Stimulated activated CD4-positive, alpha-beta T cell treated with anti-CD3 and anti-CD28 coated beads, Interleukin-1b, Interleukin-23, amount 100 ng/mL, for 1 hour (primary cell): ENCODE results near the gene DNLZ.

Source experiments
- DNase-seq, 2 donors: peaks; one replicate each; pipeline ENCODE4 v3.0.0-alpha.2; 2020; ENCODE audit warnings: low read depth in 2 of 2

Gene DNLZ

DNA sequence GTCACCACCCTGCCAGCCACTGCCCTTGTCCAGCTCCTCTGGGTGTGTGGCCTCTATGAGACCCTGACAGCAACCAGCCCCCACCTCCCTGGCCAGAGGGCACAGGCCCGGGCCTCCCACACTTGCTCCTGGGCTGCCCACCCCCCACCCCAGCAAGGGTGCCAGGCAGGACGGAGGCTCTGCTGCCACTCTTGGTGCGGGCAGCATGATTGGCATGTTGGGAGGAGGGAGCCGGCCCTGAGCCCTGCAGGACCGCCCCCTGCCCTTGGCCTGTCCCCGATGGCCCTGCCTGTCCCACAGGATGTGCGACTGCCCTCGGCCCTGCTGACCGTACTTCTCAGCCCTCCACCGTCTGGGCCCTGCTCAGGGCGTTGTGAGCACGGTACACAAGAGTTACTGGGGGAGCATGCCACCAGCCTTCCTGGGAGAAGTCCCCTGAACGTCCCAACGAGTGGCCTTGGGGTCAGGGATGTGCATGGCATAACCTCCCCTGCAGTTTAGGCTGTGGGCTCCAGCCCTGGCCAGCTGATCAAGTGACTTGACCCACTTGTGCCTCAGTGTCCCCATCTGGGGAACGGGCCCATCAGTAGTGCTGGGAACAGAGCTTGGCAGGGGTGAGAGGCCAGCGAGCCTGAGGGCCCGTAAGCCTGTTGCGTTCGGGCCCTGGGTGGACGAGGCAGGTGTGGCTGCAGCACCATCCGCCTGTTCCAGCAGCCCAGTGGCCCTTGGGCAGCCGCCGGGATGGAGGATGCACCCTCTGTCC, 20.2 kb downstream of the DNLZ start:
- no peak for DNase-seq

DNA sequence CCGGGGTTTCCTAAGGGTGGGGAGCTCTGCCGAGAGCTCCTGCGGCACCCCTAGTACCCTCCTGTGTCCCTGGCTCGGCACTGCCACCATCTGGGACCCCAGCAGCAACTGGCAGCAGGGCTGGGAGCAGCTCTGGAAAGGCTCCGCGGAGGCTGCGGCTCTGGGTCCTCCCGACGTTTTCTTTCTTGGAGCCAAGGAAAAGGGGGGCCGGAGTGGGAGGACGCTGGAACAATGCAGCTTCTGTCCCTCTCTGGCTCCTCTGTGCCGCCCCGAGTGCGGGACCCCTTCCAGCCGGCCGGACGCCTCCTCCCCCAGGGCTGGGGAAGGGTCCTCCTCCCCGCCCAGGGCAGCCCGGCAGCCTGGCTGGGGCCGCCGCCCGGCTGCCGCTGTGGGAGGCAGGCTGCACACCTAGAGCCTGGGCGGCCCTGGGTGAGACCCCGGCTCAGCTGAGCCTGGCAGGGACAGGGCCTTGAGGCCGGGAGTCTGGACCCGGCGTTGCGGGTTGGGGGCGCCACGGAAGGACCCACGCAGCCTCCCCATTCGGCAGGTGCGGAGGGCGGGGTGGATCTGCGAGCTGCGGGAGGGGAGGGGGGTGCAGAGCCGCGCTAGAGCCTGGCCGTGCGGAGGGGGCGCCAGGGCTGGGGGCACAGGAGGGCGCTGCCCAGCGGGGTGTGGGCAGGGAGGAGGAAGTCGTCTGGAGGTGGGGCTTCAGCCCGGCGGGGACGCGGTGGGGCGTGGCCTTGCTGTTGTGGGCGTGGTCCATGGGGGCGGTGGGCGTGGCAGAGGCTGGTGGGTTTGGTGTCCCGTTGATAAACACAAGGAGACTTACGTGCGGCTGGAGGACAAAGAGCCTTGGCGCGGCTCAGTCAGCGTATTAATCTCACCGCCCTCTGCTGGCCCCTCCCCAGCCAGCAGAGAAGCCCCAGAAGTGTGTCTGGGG, 21.1 kb downstream of the DNLZ start:
- DNase-seq, result peak; percentile 8 to 44

GRCh38 chr9:136341769-136342168, 21.8 kb downstream of the DNLZ start:
- DNase-seq, result no peak

GRCh38 chr9:136341042-136341655, 22.4 kb downstream of the DNLZ start:
- no peak for DNase-seq

DNA sequence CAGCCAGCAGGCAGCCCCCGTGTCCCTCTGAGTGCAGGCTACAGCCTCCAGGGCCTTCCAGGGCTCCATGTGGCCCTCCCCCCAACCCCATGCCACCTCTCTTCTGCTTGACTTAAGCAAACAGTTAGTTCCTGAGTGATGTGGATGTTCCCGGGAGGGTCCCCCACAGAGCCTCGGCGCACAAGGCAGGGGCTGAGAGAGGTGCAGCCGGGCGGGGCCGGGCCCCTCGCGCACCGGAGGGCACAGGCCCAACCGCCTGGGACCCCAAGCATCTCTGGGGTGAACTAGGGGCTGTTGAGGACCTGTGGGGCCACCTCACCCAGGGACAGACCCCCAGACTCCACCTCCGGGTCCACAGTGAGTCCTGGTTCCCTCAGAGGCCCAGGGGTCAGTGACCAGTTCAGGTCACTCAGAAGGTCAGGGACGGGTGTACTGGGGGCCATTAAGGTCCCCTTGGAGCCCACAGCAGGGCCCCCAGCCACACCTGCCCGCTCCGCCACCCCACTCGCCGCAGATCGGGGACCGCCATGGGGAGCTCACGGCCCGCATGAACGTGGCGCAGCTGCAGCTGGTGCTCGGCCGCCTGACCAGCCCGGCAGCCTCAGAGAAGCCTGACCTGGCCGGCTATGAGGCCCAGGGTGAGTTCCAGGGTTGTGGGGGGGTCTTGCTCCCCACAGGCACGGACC, 23.0 kb downstream of the DNLZ start:
- no peak for DNase-seq

- no peak for DNase-seq
These were observed 23.6 kb downstream of the DNLZ start for GRCh38 chr9:136339958-136340310.

GRCh38 chr9:136339173-136339957, 24.2 kb downstream of the DNLZ start:
- no peak for DNase-seq

DNA sequence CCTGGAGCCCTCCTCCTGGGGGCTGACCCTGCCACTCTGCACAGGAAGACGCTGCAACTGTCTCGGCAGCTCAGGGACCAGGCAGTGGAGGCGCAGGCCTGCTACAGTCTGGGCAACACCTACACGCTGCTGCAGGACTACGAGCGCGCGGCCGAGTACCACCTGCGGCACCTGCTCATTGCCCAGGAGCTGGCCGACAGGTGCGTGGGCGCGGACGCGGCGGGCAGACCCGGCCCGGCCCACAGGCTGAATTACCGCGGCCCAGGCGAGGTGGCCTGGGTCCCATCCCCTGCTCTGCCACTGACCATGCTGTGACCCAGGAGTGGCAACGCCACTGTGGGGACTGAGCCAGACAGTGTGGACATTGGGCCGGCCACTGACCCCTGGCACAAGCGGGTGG, 25.0 kb downstream of the DNLZ start:
- DNase-seq, result no peak

DNA sequence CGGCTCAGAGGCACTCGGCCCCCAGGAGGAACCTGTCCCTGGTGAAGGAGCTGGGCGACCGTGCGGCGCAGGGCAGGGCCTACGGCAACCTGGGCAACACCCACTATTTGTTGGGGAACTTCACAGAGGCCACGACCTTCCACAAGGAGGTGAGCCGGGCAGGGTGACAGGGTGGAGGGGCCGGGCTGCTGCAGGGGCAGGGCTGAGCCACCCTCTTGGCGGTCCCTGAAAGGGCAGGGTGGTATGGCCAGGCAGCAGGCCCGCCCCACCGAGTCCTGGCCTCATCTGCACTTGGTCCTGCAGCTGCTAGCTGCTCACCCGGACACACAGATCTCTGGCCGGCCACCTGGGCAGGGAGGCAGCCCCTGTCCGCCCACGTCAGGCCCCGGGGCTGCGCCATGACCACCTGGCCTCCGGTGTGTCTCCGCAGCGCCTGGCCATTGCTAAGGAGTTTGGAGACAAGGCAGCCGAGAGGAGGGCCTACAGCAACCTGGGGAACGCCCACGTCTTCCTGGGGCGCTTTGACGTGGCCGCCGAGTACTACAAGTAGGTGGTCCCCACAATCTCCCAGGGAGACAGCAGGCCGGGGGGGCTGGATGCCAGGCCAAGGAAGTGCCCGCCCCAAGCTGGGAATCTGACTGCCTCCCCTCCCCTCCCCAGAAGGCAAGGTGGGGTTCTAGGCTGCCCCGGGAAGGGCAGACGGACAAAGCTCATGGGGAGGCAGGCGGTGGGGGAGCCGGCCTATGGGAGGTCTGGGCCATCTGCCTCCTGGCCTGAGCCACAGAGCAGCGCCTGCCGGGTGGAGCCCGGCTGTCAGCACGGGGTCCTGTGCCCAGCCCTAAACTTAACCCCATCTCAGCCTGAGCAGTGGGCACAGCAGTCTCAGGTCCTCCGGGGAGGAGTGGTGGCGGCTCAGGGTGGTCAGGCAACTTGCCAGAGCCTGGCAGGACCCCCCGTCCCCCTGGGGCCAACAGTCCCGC, 25.8 kb downstream of the DNLZ start:
- no peak for DNase-seq

- no peak for DNase-seq
These were observed 26.7 kb downstream of the DNLZ start for GRCh38 chr9:136336881-136337280.

DNA sequence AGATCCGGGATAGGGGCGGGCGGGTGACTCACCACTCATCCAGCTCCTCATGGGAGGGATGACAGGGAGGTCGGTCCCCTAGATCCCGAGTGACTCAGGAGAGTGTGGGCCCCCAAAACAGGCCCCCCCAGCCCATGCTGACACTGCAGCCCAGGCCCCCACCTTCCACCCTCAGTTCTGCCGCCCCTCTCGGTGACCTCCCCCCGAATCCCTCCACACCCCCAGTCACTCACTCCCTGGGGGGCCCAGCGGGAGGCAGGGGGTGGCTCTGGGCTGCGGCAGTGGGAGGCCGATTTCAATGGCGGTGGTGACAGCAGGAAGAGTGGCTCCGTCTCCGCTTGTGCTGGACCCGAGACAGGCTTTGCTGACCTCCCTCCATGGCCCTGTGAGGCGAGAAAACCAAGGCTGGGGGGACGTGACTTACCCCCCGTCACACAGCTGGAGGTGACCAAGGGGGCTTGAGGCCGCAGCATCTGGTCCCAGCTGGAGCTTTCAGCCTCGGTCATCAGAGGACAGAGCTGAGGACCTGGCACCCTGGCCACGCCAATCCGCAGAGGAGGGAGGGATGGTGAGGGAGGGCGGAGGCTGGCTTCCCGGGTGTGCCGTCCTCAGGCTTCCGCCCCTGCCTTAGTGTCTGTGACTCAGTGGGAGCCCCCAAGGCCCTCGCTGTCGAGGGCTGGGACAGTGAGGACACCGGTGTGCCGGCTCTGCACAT, 27.2 kb downstream of the DNLZ start:
- no peak for DNase-seq

GRCh38 chr9:136335296-136336155, 28.0 kb downstream of the DNLZ start:
- no peak for DNase-seq

GRCh38 chr9:136334541-136334940, 29.0 kb downstream of the DNLZ start:
- no peak for DNase-seq

DNA sequence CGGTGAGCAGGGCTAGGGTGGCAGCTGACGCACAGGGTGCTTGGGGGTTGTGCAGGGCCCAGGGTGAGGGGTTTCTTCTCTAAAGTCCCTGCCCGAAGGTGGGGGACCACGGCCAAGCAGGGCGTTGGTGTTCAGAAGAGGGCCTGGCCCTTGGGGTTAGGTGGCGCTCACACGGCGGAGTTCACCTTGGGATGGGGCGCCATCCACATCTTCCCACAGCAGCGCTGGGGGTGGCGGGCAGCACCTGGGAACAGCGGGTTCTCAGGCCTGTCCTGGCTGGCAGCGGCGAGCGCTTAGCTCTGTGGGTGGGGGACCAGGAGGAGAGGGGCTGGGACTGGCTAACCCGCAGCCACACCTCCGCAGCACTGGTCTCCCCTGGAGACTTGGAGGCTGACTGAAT, 30.1 kb downstream of the DNLZ start:
- no peak for DNase-seq

DNA sequence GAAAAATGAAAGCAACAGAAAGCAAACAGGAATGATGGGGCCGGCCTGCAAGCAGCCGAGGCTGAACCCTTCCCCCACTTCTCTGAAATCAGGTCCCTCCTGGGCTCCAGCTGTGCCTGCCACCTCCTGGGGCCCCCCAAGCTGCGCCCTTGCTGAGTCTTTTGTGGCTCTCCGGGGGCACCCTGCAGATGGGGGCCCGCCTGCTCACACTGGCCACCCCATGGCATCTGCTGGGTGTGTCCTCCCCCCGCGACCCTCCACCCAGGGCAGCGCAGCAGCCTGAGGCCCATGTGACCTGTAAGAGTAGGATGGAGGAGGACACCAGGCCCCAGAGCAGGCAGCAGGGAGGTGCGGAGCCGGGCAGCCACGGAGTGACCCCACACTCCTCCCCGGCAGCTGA, 30.5 kb downstream of the DNLZ start:
- DNase-seq, result no peak

GRCh38 chr9:136332482-136332983, 31.0 kb downstream of the DNLZ start:
- no peak for DNase-seq

DNA sequence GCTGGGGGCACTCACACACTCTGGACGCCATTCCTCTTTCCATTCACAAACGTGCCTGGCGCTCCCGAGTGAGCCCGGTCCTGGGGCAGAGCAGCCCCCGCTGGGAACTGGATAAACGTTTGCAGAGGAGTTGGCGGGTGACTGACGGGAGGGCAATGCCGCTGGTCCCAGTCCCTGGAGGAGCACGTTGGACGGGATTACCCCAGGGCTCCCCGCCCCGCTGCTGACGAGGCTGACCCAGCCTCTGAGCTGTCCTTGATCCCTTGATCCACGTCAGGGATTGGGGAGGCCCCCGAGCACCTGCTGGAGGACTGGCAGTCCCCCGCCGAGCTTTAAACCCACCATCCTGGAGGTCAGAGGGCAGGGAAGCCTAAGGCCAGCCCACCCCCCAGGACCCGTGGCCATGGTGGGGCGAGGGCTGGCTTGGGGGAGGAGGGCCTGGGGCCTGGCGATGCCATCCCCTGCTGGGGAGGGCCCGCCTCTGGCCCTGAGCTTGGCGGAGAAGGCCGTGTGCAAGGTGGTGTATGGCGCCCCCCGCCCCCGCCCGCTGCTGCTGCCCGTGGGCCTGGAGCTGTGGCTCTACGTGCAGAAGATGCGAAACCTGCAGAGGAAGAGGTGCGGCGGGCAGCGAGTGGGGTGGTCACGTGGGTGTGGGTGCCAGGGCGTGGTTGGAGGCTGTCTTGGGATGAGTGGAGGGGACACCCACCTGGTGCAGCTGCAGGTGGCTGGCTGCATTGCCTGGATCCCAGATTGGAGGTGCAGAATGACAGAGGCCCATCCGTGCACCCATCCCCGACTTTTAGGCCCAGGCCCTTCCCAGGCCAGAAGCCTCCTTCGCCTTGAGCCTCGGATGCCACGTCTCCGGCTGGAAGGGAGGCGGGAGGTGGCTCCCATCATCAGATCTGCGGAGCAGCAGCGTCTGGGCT, 31.7 kb downstream of the DNLZ start:
- no peak for DNase-seq
